GM20000 (cell line): Measurements from ENCODE around the gene PHB1.

ENCODE experiments used
- DNase-seq: peaks from one replicate; pipeline ENCODE4 v3.0.0; 2012; ENCODE audit warnings: low spot score
- CTCF ChIP-seq: IDR thresholded peaks from 2 replicates; pipeline ENCODE4 v1.5.1; 2012; ENCODE audit warnings: mild to moderate bottlenecking, control low read depth; ENCODE audit errors: extremely low read depth, missing control alignments

The PHB1 gene

DNA sequence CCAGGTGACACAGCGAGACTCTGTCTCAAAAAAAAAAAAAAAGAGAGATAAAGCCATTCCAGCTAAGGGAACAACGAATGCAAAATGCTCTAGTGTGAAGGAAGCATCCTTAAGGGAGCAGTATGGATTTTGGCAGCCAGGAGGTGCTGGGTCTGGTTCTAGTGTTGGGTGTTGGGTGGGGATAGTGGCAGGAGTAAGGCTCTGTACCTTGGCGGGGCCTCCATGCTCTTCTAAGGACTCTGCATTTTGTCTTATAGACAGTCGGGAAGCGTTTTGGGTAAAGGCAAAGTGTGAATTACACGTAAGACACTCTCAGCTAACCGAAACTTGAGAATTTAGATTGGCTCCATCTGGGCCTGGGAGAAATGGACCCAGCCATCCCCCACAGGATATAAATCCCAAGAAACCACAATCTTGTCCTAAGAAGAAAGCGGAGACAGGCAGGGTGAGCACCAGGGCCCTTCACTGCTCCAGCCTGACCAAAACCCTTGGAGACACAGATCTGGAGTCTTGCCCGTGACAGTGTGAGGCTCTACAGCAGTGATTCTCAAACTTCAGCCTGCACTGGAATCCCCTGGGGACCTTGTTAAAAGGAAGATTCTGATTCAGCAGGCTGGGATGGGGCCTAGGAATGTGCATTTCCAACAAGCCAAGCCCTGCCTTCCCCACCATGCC is 33.1 kb upstream of the PHB1 start:
- no peak for TF ChIP-seq CTCF
- DNase-seq, result no peak

DNA sequence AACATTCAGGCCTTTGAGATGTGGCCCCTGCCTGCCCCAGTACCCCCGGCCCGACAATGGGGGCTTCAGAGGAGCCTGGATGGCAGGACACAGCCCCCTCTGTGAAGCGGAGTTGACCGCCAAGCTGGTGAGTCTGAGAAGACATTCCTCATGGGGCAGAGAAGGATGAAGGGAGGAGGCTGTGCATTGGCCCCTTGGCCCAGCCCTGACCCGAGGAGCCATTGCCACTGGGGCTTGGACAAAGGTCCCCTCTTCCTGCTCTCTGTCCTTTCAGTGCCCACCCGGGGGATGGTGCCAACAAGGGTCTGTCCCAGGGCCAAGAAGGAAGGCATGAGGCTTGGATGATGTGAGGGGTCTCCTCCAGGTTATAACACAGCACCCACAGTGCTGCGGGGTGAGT is 30.9 kb upstream of the PHB1 start:
- no peak for DNase-seq
- TF ChIP-seq CTCF, result no peak

GRCh38 chr17:49444384-49444783 is 29.7 kb upstream of the PHB1 start:
- DNase-seq, result no peak
- TF ChIP-seq CTCF, result no peak

GRCh38 chr17:49443862-49444261 is 29.2 kb upstream of the PHB1 start:
- no peak for TF ChIP-seq CTCF
- DNase-seq, result no peak

GRCh38 chr17:49442041-49442440 is 27.4 kb upstream of the PHB1 start:
- TF ChIP-seq CTCF, result no peak

GRCh38 chr17:49441578-49441977 is 26.9 kb upstream of the PHB1 start:
- no peak for DNase-seq
- no peak for TF ChIP-seq CTCF

More at GRCh38 chr17:49442041-49442440, 27.4 kb upstream of the PHB1 start:
- no peak for DNase-seq

- no peak for TF ChIP-seq CTCF
- DNase-seq, result no peak
Measured at GRCh38 chr17:49440581-49440980, 25.9 kb upstream of the PHB1 start.
